HG02623 (cell line): ENCODE data around the gene MYEF2.
A peak's percentile ranks its signal among the peaks of the same experiment; 100 is the strongest.

ENCODE experiments used
- ATAC-seq: cut with Tn5 transposase; IDR thresholded peaks from one replicate; pipeline ENCODE4 v1.9.1; 2021; ENCODE audit warnings: moderate library complexity; ENCODE audit not compliant: unreplicated experiment

MYEF2 gene

DNA sequence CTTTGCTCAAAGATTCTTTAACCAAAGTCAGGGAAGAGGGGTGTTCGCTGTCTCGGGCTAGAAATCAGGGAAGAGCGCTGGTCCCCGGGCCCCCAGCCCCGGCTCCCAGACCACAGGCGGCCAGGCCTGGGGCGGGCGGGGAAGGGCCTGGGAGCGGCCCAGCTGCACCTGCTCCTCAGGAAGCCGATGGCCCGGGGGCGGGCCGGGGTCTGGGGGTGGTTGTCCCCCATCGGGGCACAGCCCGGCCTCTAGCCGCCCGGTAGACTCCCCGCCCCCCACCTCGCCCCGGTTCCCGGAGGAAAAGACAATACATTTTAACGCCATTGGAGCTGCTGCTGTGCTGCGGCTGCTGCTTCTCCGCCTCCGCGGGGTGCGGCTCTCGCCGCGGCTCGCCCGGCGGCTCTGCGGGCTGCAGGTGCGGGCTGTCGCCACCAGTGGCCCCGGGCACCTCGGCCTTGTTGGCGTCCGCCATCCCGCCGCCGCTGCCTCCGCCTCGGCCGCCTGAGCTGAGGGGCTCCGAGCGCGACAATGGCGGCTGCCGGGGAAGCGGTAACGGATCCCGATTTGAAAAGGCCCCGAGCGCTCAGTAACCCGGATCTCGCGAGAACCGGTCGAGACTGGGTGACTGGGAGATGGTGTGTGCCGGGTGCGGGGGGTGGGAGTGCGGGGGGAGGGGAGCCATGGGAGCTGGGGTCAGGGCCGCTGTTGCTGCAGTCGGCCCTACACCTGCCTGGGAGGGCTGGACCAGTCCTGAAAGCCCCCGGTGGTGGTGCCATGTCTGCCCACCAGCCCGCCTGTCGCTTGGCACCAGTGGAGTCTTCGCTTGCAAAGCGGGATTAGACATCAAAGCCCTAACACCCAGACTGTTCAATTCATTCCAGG is at the start of gene MYEF2:
MYEF2 (minus strand) TSS at position 530 of the 882 bp plus-strand sequence; CDS start at position 472, 58 bp downstream.
- peak; percentile 68 for ATAC-seq

DNA sequence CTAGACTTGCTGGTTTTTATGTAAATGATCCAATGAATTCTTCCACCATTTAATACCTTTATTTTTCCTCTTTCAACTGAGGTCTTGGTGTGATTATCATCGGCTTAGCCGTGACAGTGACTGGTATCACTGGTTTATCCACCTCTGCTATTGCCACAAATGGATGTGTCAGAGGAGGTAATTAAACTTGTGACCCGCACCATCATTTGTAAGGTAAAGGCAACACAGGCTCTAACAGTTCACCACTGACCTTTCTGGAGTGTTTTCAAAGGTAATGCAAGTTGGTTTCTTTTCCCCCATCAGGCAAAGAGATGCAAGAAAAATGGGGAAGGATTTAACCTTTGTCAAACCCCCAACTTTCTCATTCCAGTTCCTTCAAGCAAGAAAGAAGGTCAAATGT is 47.7 kb upstream of the MYEF2 start:
- ATAC-seq = no peak

DNA sequence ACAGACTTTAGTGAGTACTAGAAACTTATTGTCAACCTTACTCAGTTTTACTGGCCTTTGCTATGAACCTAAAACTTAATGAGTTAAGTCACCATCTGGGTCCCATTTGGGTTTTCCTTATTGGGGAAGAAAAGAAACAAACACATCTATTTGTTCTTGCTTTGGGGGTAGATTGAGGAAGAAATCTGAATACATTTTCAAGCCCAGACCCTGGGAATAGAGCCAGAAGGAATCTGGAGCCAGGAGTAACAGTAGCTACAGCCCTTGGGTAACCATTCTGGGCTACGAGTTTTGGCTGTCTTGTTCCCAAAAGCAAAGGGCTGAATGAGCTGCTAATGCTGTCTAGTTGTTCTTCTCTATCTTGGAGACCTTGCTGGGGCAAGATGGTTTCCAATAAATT is 44.5 kb upstream of the MYEF2 start:
- no peak for ATAC-seq

DNA sequence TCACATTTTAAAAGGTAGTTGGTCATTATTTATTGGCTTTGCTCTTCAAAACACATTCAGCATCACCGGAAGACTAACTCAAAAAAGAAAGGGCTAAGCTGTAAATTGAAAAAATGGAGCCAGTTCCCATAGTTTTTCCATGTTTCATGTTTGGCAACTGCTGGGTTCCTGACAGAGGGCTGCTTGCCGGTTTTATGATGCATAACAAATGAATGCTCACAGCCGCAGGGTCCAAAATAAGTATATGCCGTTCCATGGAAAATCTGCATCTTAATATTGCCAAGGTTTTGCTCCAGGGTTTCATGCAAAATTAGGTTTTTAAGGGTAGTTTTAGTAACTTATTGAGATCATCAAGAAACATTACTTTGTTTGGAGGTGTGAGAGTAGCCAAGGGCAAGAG is 43.8 kb upstream of the MYEF2 start:
- ATAC-seq = no peak

- no peak for ATAC-seq
These were observed 43.2 kb upstream of the MYEF2 start for GRCh38 chr15:48221261-48221660.

GRCh38 chr15:48205981-48206380 is 27.9 kb upstream of the MYEF2 start, which contains the start of gene SLC12A1:
SLC12A1 (plus strand) TSS chr15:48206302; CDS start chr15:48207720, 1,418 bp downstream.
- no peak for ATAC-seq

DNA sequence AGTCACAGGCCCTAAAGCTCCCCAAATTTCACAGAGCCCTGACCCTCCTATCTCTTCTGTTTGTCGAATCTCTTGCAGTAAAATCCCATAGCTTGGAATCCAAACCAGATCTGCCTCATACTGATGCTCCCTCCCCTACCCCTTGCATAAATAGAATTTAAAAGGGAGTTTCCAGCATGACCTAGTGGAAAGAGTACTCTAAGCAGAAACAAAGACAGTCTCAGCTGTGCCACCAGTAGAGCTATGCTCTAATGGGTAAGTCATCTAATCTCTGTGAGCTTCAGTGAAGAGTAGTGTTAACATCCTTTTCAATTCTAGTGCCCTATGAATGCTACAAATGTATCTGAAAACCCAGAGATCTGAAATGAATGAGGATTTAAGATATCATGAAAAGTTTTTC is 24.0 kb upstream of the MYEF2 start:
- ATAC-seq = no peak

DNA sequence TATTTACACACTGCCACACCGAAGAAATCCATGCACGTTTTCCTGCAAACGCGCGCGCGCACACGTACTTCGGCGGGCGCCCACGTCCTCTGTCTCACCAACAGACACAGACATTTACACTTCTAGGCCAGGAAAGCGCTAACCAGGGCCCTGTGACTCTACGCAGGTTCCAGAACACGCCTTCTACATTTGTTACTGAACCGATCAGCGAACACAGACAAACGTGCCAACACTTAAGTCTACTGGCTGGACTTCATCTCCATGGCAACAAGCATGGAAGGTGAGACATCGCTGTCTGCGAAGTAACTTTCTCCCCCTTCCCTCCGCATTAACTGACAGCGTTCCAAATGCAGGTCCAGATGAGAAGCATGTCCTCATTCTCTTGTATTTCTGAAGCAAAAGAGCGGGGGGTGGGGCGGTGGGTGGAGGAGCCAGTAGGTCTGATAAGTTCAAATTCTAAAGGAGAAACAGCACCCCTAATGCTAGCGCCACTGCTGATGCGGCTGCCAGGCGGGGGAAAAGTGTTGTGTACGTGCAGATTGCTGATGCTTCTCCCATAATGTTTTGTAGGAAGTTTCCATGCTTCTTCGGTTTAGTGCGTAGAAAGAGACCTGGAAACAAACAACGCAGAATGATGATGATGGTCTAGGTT is 13.6 kb upstream of the MYEF2 start, which contains the start of gene CTXN2:
CTXN2 (plus strand) TSS at position 92 of the 652 bp plus-strand sequence. CDS start 9,636 bp downstream, outside the sequence.
- ATAC-seq = no peak

DNA sequence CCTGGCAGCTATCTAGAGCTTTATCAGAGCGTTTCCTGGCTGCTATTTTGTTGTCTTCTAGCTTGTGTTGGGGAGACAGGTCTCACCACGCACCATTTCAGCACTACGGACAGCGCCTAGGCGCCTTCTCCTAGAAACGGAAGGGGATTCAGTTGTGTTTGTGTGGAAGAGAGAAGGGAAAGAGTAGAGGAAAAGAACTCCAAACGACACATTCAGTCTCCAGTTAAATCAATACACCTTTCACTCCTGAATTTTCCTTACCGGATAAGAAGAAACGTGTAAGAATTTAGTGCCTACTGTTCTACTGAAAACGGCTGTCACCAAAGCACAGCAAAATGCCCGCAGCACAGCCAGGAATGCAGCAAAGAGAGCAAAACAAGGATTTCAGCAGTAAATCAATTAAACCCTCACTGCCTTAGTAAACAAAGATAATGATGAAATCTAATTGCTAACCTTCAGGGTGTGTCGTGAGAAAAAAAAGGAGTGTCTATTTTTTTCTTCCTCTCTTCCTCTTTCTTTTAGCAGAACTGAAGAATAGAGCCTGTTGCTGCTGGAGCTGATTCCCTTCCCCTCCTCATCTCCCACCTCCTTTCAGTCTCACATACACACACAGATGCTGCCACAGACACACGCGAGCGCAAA is 13.0 kb upstream of the MYEF2 start:
- ATAC-seq = no peak

DNA sequence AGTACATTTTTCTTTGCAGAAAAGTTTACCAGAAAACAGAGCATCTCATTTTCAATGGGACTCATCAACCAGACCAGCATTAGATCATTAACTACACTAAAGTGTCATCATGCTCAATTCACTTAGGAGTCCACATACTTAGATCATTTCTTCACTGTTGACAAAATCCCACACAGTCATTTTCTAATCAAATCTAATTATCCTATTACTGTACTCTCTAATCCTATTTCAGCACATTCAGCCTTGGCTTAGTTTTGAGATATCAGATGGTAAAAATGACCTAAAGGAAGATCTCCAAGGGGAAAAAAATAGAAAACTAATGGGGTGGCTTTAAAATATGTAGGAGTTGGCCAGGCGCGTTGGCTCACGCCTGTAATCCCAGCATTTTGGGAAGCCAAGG is 8.2 kb upstream of the MYEF2 start:
- ATAC-seq = no peak

- no peak for ATAC-seq
These were observed 7.4 kb upstream of the MYEF2 start for GRCh38 chr15:48185529-48185928.

DNA sequence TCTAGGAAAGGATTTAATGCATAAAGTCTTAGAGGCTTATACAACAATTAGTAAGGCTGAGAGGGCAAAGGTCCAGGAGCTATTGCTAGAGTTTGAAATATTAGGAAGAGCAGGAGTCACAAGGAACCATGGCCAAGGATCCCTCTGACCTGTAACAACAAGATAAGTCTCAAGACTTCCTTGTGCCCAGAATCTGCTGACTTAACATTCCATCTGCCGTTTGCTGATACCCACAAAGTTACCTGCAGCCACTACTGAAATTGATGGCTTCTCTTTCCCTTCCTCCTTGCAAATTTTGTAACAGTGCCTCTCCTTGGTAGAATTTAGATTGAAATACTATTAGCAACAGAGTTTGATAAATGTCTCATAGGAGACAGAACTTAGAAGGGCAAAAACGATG is 4.7 kb upstream of the MYEF2 start:
- ATAC-seq = no peak

GRCh38 chr15:48178648-48178931 is 495 bp upstream of the MYEF2 start:
- ATAC-seq = no peak

GRCh38 chr15:48177383-48177765 is 721 bp downstream of the MYEF2 start:
- ATAC-seq = peak; percentile 54

GRCh38 chr15:48176957-48177356 is 1.1 kb downstream of the MYEF2 start:
- ATAC-seq = no peak

GRCh38 chr15:48176112-48176511 is 2.0 kb downstream of the MYEF2 start:
- ATAC-seq = no peak

- no peak for ATAC-seq
These were observed 3.0 kb downstream of the MYEF2 start for GRCh38 chr15:48175126-48175525.

DNA sequence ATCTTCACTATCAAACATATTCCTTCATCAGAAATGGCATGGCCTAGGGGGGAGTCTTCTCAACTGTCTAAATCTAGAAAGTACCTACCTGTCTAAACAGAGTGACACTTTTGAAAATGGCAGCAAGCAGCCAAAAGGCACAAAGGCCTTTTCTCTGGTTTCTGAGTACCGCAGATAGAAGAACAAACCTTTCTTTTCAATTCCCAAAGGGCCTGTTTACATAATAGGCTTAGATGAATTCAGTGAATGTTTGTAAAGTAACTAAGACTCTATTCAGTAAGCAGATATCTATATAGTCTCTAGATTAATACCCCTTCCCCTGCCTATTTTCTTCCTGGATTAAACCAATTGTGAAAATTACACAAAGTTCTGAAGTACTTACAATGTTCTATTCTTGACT is 7.1 kb downstream of the MYEF2 start:
- no peak for ATAC-seq

DNA sequence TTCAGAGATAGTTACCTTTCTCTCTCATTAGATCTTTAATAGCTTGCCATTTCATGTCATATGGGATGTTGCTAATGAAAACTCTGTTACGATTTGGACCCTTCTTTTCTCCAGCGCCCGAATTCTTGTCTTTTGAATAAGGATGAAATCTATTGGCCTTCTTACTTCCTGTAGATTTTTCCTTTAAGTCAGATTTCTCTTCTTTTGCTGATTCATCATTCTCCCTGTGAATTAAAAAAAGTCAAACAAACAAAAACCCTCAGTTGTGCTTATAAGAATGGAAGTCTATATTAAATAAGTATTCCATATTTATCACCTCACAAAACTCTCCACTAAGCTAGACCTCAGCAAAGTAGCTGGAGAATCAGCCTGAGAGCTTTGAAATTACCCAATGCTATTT is 9.5 kb downstream of the MYEF2 start:
- no peak for ATAC-seq

GRCh38 chr15:48153526-48153925 is 24.6 kb downstream of the MYEF2 start:
- ATAC-seq = no peak

GRCh38 chr15:48149858-48150257 is 28.2 kb downstream of the MYEF2 start:
- no peak for ATAC-seq

DNA sequence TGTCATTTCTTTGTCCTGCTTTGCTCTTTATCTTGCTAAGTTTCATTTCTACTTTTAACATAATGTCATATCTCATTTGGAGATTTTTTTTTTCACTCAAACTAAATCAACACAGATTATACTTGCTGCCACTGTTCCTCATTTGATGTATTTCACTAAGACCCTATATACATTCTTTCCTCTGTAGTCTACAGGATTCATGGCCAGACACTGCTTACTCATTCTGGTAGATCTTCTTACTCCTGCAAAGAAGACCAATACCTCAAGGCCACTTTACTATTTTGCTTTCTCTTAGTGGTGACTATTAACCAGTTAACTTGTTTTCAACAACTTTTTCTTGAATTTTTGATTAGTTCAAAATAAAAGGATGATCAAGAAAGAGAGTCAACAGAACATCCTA is 30.7 kb downstream of the MYEF2 start:
- ATAC-seq = no peak
